ENCODE data around the gene C19orf85.
"Not testable (repeated sequence)": the region's sequence is repeated elsewhere in the genome, so short reads cannot be mapped to it uniquely, and the experiment has no call there.

Gene C19orf85

DNA sequence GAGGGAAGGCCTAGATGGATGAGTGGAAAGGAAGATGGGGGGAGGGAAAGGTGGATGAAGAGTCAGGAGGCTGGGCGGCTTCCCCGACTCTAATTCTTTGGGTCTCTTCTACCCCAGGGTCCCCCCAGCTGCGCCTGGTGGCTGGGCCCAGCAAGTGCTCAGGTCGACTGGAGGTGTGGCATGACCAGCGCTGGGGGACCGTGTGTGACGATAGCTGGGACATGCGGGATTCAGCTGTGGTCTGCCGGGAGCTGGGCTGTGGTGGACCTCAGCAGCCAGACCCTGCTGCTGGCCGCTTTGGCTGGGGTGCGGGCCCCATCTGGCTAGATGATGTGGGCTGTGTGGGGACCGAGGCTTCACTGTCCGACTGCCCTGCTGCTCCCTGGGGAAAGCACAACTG is 33.2 kb upstream of the C19orf85 start:
- no peak overlapping the region for H3K4me2 ChIP-seq
- no peak overlapping the region for H3K4me3 ChIP-seq
- no peak overlapping the region for H3K27ac ChIP-seq
- no peak for TF ChIP-seq Cebpa-rat (IDR thresholded peaks at IDR 0.05)
- H3K36me3 ChIP-seq: no peaks in the 10 kb centered on the region
- no peaks in the 10 kb centered on the region for H3K27me3 ChIP-seq
- peaks cover 13% of the 10 kb centered on the region for H3K4me1 ChIP-seq
- H3K9ac ChIP-seq: no peak overlapping the region
- no peaks in the 10 kb centered on the region for H4K20me1 ChIP-seq
- no peaks in the 10 kb centered on the region for H3K9me3 ChIP-seq

DNA sequence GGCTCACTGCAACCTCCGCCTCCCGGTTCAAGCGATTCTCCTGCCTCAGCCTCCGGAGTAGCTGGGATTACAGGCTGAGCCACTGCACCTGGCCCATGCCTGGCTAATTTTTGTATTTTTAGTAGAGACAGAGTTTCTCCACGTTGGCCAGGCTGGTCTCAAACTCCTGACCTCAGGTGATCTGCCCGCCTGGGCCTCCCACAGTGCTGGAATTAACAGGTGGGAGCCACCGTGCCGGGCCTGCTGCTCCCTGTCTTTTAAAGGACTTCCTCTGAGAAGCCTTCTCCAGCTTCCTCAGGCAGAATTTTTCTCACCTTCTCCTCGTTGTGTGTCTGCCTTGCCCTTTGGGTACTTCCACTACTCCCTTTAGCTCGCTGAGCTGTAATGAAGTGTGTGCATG is 32.3 kb upstream of the C19orf85 start:
- not testable (repeated sequence) for H3K4me3 ChIP-seq, H4K20me1 ChIP-seq, H3K9me3 ChIP-seq, H3K36me3 ChIP-seq, H3K27ac ChIP-seq, H3K4me2 ChIP-seq, H3K27me3 ChIP-seq, H3K9ac ChIP-seq
- peaks cover 14% of the 10 kb centered on the region for H3K4me1 ChIP-seq

GRCh38 chr19:55495646-55496349 is 31.2 kb upstream of the C19orf85 start:
- TF ChIP-seq Cebpa-rat (IDR thresholded peaks at IDR 0.05): no peak
- Histone ChIP-seq H3K27me3 (no peaks in the 10 kb centered on the region), H3K4me1 (peaks cover 23% of the 10 kb centered on the region), H4K20me1 (no peaks in the 10 kb centered on the region), H3K27ac (no peak overlapping the region), H3K4me2 (no peak overlapping the region), H3K4me3 (no peak overlapping the region), H3K36me3 (no peaks in the 10 kb centered on the region), H3K9ac (no peak overlapping the region), H3K9me3 (no peaks in the 10 kb centered on the region)

DNA sequence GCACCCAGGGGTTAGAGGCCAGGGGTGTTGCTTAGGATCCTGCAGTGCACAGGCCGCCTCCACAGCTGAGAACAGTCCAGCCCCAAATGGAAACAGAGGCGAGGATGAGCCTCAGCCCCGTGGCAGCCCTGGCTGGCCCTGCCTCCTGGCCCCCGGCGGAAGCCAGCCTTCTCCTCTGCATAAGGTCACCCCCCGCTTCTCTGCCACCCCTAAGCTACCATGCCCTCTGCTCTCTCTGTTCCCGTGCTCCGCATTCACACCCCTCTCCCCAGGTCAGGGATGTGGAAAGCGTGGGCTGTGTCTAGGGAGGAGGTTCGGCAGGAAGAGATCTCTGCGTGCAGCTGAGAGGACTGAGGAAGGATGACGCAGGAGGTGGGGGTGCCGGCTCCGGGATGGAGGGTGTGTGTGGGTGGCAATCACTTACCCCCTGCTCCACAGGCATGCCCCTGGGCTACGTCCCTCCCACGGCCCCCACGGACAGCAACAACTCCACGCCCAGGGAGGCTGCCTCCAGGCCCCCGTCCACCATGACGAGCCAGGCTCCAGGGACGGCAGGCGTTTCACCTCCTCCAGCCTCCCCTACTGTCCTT is 29.7 kb upstream of the C19orf85 start:
- no peaks in the 10 kb centered on the region for H4K20me1 ChIP-seq
- TF ChIP-seq Cebpa-rat (IDR thresholded peaks at IDR 0.05): no peak
- H3K4me1 ChIP-seq: peaks cover 24% of the 10 kb centered on the region
- H3K4me3 ChIP-seq: no peak overlapping the region
- H3K9me3 ChIP-seq: no peaks in the 10 kb centered on the region
- no peaks in the 10 kb centered on the region for H3K27me3 ChIP-seq
- no peak overlapping the region for H3K9ac ChIP-seq
- no peak overlapping the region for H3K27ac ChIP-seq
- no peaks in the 10 kb centered on the region for H3K36me3 ChIP-seq
- H3K4me2 ChIP-seq: no peak overlapping the region

DNA sequence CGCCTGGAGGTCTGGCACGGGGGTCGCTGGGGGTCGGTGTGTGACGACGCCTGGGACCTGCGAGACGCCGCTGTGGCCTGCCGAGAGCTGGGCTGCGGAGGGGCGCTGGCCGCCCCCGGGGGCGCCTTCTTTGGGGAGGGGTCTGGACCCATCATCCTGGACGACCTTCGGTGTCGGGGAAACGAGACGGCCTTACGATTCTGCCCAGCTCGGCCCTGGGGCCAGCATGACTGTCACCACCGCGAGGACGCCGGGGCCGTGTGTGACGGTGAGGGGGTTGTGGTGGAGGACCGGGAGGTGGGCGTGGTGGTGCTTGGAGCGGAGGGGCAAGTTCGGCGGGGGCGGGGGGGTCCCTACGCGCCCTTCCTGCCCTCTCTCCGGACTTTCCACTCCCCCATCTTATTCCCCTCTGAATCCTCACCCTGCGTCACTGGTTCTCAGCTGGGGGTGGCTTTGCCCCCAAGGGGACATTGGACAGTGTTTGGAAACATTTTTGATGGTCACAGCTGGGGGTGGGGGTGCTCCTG is 29.2 kb upstream of the C19orf85 start:
- no peaks in the 10 kb centered on the region for H3K27me3 ChIP-seq
- no peak overlapping the region for H3K4me3 ChIP-seq
- H3K4me1 ChIP-seq: peaks cover 28% of the 10 kb centered on the region
- H3K4me2 ChIP-seq: no peak overlapping the region
- H3K9ac ChIP-seq: no peak overlapping the region
- H3K36me3 ChIP-seq: no peaks in the 10 kb centered on the region
- no peaks in the 10 kb centered on the region for H4K20me1 ChIP-seq
- no peaks in the 10 kb centered on the region for H3K9me3 ChIP-seq
- no peak overlapping the region for H3K27ac ChIP-seq
- no peak for TF ChIP-seq Cebpa-rat (IDR thresholded peaks at IDR 0.05)

- no peak overlapping the region for H3K4me2 ChIP-seq
- H3K4me3 ChIP-seq: no peak overlapping the region
Observed at GRCh38 chr19:55493052-55493644, 28.6 kb upstream of the C19orf85 start.

DNA sequence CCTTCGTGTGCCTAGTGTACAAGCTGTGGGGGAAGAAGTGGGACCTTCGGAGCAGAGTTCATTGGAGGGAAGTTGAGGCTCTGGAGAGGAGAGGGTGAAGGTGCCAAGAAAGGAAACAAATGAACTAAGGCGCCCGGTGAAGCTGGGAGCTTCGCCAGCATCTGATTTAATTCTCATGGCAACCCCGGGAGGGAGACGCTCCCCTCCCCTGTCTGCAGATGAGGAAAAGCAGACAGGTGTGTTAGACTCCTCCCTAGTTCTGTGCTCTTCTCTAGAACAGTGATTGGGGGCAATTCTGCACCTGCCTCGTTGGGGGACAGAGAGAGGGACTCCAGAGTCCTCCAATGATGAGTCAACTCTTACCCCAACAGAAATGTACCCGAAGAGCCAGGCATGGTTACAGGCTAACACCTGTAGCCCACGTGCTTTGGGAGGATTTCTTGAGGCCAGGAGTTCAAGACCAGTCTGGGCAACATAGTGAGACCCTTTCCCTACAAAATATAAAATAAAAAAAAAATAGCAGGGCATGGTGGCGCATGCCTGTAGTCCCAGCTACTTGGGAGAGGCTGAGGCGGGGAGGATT is 27.9 kb upstream of the C19orf85 start:
- Histone ChIP-seq H3K9ac (no peak overlapping the region), H3K4me2 (no peak overlapping the region), H3K9me3 (no peaks in the 10 kb centered on the region), H3K27me3 (no peaks in the 10 kb centered on the region), H3K4me1 (peaks cover 39% of the 10 kb centered on the region), H4K20me1 (no peaks in the 10 kb centered on the region), H3K27ac (no peak overlapping the region), H3K4me3 (no peak overlapping the region), H3K36me3 (no peaks in the 10 kb centered on the region)
- TF ChIP-seq Cebpa-rat (IDR thresholded peaks at IDR 0.05): no peak

More at GRCh38 chr19:55493052-55493644, 28.6 kb upstream of the C19orf85 start:
- Histone ChIP-seq H3K27me3 (no peaks in the 10 kb centered on the region), H3K36me3 (no peaks in the 10 kb centered on the region), H3K9ac (no peak overlapping the region), H3K9me3 (no peaks in the 10 kb centered on the region), H3K27ac (no peak overlapping the region), H3K4me1 (peaks cover 33% of the 10 kb centered on the region), H4K20me1 (no peaks in the 10 kb centered on the region)
- TF ChIP-seq Cebpa-rat (IDR thresholded peaks at IDR 0.05): no peak

- Histone ChIP-seq H3K9me3 (no peaks in the 10 kb centered on the region), H3K36me3 (no peaks in the 10 kb centered on the region), H4K20me1 (no peaks in the 10 kb centered on the region; the same call in 1 of the 2 replicates), H3K27me3 (no peaks in the 10 kb centered on the region), H3K9ac (no peak overlapping the region), H3K4me3 (no peak overlapping the region), H3K27ac (no peak overlapping the region), H3K4me2 (no peak overlapping the region), H3K4me1 (peaks cover 46% of the 10 kb centered on the region)
- TF ChIP-seq Cebpa-rat (IDR thresholded peaks at IDR 0.05): no peak
Observed at GRCh38 chr19:55491546-55492360, 27.2 kb upstream of the C19orf85 start.
